NCI-H2171 treated with DMSO at 0.1 percent for 48 hours (cell line): ENCODE measurements around the gene RNU6-9.

Experiments
- DNase-seq: peaks from one replicate; lab custom pipeline; 2025; lab: John Stamatoyannopoulos, UW

RNU6-9 gene

DNA sequence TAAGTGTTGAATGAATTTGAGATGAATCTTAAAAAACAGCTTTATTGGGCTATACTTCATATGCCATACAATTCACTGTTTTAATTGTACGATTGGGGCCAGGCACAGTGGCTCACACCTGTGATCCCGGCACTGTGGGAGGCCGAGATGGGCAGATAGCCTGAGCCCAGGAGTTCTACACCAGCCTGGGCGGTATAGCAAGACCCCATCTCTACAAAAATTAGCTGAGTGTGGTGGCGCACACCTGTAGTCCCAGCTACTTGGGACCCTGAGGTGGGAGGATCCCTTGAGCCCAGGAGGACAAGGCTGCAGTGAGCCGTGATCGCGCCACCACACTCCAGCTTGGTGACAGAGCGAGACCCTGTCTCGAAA lies 42.9 kb downstream of the RNU6-9 start:
- DNase-seq: no peak

GRCh38 chr19:937259-937694 lies 44.0 kb downstream of the RNU6-9 start:
- no peak for DNase-seq

GRCh38 chr19:938233-938923 lies 45.1 kb downstream of the RNU6-9 start:
- no peak for DNase-seq

- no peak for DNase-seq
Observed at GRCh38 chr19:939439-939838, 46.2 kb downstream of the RNU6-9 start.

DNA sequence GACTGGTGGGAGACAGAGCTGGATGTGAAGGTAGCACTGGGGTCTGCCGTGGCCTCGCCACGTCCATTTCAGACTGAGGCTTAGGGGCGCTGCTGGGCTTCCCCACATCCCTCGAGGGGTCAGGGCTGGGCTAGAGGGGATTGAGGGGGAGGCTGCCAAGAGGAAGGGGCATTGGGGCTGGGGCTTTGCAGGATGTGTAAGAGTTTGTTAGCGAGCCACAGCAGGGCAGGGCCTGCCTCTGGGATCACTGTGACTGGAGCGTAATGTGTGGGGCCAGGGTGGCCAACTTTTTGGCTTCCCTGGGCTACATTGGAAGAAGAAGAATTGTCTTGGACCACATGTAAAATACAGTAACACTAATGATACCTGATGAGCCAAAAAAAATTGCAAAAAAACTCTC lies 46.6 kb downstream of the RNU6-9 start:
- DNase-seq: no peak

DNA sequence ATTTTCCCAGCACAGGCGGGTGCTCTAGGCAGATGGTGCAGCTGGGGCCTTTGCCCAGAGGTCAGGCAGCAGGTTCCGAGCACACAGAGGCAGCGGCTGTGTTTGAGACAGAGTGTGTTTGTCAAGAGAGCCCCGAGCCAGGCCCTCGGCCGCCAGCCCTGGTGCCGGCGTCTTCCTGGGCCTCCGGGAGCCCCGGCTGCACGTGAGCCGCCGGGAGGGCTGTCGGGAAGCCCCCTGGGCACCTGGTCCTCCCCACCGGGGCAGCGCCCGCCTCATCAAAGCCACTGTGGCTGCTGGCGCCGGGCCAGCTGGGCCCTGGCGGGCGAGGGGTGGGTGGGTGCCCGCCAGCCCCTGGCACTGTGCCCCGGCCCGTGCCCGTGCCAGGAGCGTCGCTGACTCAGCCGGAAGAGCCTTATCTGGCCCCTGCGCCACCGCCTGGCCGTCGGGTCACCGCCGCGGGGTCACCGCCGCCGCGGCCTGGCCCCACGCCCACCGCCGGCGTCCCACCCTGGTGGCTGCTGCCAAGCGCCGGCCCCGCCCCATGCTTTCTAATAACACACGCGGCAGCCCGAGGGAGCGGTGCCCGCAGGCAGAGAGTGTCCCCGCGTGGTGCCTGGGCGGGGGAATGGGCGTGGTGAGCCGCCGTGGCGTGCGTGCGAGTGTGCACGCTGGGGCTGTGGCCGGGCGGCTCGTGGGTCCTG lies 47.5 kb downstream of the RNU6-9 start:
- DNase-seq: peak; percentile 69

- DNase-seq: no peak
Observed at GRCh38 chr19:941292-942132, 48.2 kb downstream of the RNU6-9 start.

DNA sequence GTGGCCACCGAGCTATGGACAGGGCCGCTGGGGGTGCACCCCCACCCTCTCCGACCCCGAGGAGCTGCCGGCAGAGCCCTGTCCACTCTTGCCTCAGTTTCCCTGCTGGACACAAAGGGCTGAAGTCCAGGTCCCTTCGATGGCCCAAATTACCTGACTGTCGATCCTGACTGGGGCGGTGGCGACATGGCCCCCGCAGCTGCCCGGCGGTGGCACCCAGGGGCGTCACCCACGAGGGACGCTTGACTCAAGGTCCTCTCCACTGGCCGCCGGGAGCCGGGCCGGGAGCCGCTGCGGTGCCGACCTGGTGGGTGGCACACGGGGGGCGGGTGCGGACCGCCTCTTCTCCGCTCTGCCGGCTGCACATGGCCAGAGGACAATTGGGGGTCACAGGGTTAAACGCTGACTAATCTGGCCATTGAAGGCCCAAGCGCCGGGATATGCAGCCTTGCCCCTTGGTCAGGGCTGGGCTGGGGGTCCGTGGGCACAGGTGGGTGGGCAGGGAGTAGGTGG lies 48.9 kb downstream of the RNU6-9 start:
- DNase-seq: no peak
